HG03097 (cell line): ENCODE data around the gene ASB2.

ENCODE experiments used
- ATAC-seq: cut with Tn5 transposase; IDR thresholded peaks from one replicate; pipeline ENCODE4 v1.9.1; 2021; ENCODE audit not compliant: unreplicated experiment, low FRiP score

Gene ASB2

GRCh38 chr14:93884950-93885349, 91.4 kb downstream of the ASB2 start:
- no peak for ATAC-seq
